GM21528 (cell line): Measurements from ENCODE around the gene NUDT8.
"Not testable (repeated sequence)": the region's sequence is repeated elsewhere in the genome, so short reads cannot be mapped to it uniquely, and the experiment has no call there.

Source experiments
- ATAC-seq: cut with Tn5 transposase; IDR thresholded peaks from one replicate; pipeline ENCODE4 v1.9.1; 2021; ENCODE audit warnings: mild to moderate bottlenecking, moderate library complexity; ENCODE audit not compliant: unreplicated experiment, low FRiP score

The NUDT8 gene

DNA sequence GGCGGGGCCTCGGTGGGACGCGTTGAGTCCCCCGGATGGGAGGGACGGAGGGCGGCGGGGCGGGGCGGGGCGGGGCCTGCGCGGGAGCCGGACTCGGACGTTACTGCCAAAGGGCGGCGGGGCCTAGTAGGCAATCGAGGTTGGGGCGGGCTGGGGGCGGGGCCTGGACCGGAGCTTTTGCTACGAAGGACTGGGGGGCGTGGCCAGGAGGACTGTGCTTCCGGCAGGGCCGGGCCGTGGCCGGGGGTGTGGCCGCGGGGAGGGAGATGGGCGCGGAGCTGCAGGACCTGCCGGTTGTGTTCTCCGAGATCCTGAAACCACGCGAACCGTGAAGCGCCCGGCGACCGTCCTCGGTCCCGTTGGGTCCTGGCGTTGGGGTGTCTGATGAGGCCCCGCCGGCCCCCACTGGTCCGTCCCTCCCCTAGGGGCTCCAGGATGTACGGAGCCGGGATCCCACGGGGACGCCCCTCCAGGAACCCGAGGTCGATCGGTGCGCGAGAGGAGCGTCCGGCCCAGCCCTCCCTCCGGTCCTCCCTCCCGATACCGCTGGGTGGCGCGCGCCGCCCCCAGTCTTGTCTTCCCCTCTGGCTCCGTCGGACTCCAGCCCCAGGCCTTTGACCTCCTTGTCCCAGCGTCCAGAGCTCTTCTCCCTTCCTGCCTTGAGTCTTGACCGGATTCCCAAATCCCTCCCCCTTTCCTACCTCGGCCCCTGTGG lies 648 bp upstream of the NUDT8 start:
- ATAC-seq = peak; percentile 58

DNA sequence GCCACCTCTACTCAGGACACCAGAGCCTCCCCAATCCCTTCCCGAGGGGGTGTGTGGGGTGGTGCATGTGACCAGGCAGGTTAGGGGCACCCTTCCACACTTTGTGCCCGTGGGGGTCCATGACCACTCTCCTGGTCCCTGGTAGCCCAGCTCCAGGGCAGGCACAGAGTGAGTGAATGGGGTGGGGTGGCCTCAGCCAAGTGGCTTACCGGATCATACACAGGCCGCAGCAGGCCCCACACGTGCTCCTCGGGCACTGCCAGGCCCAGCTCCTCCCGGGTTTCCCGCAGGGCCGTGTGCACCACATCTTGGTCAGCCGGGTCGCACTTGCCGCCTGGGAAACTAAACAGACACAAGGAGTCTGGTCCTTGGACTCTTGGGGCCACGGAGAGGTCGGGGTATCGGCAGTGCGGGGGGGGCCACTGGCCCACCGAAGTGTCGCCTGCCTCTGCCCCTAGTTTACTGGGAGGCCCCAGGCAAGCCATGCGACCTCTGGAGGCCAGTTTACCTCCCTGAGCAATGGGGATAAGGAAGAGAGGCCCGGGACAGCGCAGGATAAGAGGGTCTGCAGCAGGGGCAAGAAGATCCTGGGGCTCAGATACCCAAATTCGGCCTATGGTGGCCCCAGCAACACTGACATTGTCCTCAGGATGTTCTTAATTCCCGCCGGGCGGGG lies 889 bp downstream of the NUDT8 start:
- no peak for ATAC-seq

GRCh38 chr11:67627812-67628624 lies 1.7 kb downstream of the NUDT8 start:
- no peak for ATAC-seq

DNA sequence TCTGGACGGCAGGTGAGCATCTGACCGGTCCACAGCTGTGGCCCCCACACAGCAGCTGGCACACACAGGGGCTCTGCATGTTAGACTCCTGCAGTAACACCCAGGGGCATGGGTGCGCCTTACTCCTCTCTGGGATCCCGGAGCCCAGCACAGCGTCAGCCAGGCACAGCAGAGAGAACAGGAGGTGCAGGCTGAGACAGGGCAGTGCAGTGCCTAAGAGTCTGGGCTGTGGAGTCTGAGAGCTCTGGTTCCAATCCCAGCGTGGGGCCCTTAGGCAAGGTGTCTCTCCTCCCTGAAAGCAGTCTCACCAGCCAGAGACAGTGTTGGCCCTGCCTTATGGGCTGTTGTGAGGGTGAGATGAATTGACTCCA lies 2.3 kb downstream of the NUDT8 start:
- no peak for ATAC-seq

DNA sequence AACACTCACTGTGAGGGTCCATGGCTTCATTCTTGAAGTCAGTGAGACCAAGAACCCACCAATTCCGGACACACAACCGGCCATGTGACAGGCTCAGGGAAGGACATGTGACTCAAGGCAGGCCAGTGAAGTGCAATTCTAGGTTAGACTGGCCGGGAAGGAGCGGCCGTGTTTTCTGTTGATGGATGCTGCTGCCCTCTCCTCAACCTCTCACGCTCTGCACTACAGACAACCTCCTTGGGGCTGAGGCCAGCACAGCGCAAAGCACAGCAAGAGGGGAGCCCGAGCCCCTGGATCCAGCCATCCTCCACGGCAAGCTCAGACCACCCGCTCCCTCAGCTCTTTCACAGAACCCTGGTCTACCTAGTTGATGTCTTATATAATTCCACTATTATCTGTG lies 2.8 kb downstream of the NUDT8 start:
- no peak for ATAC-seq

- ATAC-seq = not testable (repeated sequence)
These were observed 3.5 kb downstream of the NUDT8 start for GRCh38 chr11:67626131-67626833.

DNA sequence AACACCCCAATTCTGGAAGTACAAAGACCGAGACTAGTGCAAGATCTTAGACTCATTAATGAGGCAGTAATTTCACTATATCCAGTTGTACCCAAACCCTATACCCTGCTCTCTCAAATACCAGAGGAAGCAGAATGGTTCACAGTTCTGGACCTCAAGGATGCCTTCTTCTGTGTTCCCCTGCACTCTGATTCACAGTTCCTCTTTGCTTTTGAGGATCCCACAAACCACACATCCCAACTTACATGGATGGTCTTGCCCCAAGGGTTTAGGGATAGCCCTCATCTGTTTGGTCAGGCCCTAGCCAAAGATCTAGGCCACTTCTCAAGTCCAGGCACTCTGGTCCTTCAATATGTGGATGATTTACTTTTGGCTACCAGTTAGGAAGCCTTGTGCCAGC lies 5.9 kb downstream of the NUDT8 start:
- ATAC-seq = not testable (repeated sequence)

DNA sequence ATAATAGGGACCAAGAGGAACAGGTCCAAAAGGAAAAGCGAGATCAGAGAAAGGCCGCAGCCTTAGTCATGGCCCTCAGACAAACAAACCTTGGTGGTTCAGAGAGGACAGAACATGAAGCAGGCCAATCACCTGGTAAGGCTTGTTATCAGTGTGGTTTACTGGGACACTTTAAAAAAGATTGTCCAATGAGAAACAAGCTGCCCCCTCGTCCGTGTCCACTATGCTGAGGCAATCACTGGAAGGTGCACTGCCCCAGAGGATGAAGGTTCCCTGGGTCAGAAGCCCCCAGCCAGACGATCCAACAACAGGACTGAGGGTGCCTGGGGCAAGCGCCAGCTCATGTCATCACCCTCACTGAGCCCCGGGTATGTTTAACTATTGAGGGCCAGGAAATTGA lies 6.8 kb downstream of the NUDT8 start:
- ATAC-seq = not testable (repeated sequence)

DNA sequence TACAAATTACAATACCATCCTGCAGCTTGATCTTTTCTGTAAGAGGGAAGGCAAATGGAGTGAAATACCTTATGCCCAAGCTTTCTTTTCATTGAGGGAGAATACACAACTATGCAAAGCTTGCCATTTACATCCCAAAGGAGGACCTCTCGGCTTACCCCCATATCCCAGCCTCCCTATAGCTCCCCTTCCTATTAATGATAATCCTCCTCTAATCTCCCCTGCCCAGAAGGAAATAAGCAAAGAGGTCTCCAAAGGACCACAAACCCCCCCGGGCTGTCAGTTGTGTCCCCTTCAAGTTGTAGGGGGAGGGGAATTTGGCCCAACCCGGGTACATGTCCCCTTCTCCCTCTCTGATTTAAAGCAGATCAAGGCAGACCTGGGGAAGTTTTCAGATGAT lies 7.8 kb downstream of the NUDT8 start:
- ATAC-seq = not testable (repeated sequence)

GRCh38 chr11:67620621-67621020 lies 9.1 kb downstream of the NUDT8 start:
- ATAC-seq = not testable (repeated sequence)

- not testable (repeated sequence) for ATAC-seq
These were observed 9.8 kb downstream of the NUDT8 start for GRCh38 chr11:67619683-67620618.

- not testable (repeated sequence) for ATAC-seq
These were observed 10.7 kb downstream of the NUDT8 start for GRCh38 chr11:67618901-67619659.

DNA sequence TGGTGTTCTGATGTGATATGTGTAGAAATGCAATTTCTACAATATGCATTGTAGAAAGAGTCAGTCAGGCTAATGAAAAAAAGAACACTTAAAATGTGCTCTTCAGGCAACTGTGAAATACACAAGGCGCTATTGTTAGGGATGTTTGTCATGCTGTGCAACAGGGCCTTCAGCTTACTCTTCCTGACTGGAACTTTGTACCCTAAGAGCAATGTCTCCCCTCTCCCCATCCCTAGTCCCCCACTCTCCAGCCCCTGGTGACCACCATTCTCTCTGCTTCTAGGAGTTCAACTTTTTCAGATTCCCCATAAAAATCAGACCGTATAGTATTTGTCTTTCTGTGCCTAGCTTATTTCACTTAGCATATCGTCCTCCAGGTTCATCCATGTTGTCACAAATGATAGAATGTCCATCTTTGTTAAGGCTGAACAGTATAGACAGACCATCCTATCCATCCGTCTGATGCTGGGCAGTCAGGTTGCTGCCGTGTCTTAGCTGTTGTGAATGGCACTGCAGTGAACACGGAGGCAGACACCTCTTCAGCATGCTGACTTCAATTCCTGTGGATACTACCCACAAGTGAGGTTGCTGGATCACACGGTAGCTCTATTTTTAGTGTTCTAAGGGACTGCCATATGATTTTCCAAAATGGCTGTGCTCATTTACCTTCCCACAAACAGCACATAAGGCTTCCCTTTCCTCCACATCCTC lies 12.3 kb downstream of the NUDT8 start:
- no peak for ATAC-seq

GRCh38 chr11:67616431-67617242 lies 13.1 kb downstream of the NUDT8 start:
- no peak for ATAC-seq

DNA sequence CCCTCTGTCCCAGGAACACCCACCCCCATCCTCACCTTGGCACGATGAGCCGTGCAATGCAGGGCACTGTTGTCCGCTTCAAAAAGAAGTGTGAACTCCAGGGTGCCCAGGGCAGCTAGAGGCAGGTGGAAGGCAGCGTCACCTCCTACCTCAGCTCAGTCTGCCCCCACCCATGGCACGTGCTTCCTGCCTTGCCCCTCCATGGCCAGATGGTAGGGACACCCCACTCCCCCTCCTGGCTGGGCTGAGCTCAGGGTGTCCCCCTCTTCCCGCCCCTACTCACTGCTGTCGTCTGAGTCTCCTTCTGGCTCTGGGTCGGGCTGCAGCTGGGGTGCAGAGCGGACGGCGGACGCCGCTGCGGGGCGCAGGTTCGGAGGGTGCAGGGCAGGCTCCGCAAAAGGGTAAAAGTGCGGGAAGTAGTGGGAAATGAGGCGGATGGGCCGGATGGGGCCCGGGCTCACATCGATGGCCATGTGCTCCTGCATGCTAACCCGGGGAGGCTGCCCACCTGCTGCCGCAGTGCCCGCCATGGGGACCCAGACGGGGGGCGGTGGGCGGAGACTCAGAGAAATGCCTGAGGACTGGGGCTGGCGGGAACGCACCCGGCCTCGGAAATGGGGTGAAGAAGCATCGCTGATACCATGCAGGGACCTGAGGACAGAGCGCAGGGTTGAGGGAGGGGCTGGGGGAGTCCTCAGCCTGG lies 13.9 kb downstream of the NUDT8 start:
- ATAC-seq = no peak

- peak; percentile 2 for ATAC-seq
These were observed 14.7 kb downstream of the NUDT8 start for GRCh38 chr11:67614730-67615714.
